Ectodermal cell (in vitro differentiated cells): Measurements from ENCODE around the gene HMOX1.
"Not testable (repeated sequence)": the region's sequence is repeated elsewhere in the genome, so short reads cannot be mapped to it uniquely, and the experiment has no call there.

ENCODE experiments used
- H3K27ac ChIP-seq: 2 replicates; pipeline ENCODE4 v1.7.0; 2013; ENCODE audit warnings: mild to moderate bottlenecking, low read depth, low read length; ENCODE audit not compliant: insufficient read depth, poor library complexity, severe bottlenecking
- H3K27me3 ChIP-seq: 2 replicates; pipeline ENCODE4 v1.7.0; 2013; ENCODE audit warnings: mild to moderate bottlenecking, low read length; ENCODE audit not compliant: insufficient read depth, control insufficient read depth, poor library complexity, severe bottlenecking
- H3K36me3 ChIP-seq: one replicate; pipeline ENCODE4 v1.7.0; 2013; ENCODE audit warnings: low read length; ENCODE audit not compliant: control insufficient read depth, insufficient read depth
- H3K4me1 ChIP-seq: one replicate; pipeline ENCODE4 v1.7.0; 2013; ENCODE audit warnings: low read length; ENCODE audit not compliant: control insufficient read depth, insufficient read depth
- H3K4me3 ChIP-seq: 2 replicates; pipeline ENCODE4 v1.7.0; 2013; ENCODE audit warnings: low read depth, low read length, control low read depth; ENCODE audit not compliant: insufficient read depth
- H3K9me3 ChIP-seq: 2 replicates; pipeline ENCODE4 v1.7.0; 2013; ENCODE audit warnings: mild to moderate bottlenecking, low read length, moderate library complexity; ENCODE audit not compliant: control insufficient read depth
- WGBS, 2 experiments: methylation state at CpG; one replicate each; pipeline ENCODE4 v1.1.7; 2013; ENCODE audit warnings: missing lambda C conversion rate in 2 of 2; 5-methylcytosine and 5-hydroxymethylcytosine counted together

The HMOX1 gene

GRCh38 chr22:35394810-35395563 lies 14.1 kb downstream of the HMOX1 start:
- Histone ChIP-seq H3K27me3 (no peaks in the 10 kb centered on the region), H3K36me3 (no peaks in the 10 kb centered on the region), H3K9me3 (no peaks in the 10 kb centered on the region), H3K27ac (no peak overlapping the region), H3K4me3 (no peak overlapping the region), H3K4me1 (no peaks in the 10 kb centered on the region)
- WGBS, 2 experiments = 92 to 93% methylated on average over 5 of the region's 5 CpGs

- H3K27ac ChIP-seq, H3K4me1 ChIP-seq, H3K27me3 ChIP-seq, H3K9me3 ChIP-seq, H3K4me3 ChIP-seq, H3K36me3 ChIP-seq: not testable (repeated sequence)
- WGBS, 2 experiments = 80 to 88% methylated on average over 6 of the region's 6 CpGs
Observed at GRCh38 chr22:35396622-35397021, 15.7 kb downstream of the HMOX1 start.

DNA sequence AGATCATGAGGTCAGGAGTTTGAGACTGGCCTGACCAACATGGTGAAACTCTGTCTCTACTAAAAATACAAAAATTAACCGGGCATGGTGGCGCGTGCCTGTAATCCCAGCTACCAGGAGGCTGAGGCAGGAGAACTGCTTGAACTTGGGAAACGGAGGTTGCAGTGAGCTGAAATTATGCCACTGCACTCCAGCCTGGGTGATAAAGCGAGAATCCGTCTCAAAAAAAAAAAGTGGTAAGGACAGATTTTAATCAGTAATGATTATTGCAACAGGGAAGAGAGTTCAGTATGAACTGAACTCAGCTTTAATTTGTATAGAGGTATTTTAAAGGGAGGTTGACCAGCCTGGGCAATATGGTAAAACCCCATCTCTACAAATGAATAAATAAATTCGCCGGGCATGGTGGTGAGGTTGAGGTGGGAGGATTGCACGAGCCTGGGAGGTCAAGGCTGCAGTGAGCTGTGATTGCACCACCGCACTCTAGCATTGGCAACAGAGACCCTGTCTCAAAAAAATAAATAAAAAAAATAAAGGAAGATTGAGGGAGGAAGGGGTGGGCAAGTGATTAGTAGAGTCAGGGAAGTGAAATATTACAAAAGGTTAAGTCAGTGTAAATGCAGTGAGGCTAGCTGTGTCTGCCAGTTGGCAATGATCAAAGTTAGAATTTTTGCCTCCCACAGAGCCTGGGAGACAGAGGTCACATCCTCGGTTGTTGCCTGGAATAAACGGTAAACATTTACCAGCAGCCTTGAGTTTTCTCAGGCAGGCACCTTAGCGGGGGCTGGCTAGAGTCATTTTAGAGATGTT lies 16.4 kb downstream of the HMOX1 start:
- WGBS, 2 experiments = 83 to 84% methylated on average over 13 of the region's 13 CpGs
- peaks cover 12% of the 10 kb centered on the region for H3K4me1 ChIP-seq

GRCh38 chr22:35398591-35398973 lies 17.7 kb downstream of the HMOX1 start:
- 93% methylated on average over 4 of the region's 4 CpGs for WGBS, 2 experiments
- no peaks in the 10 kb centered on the region for H3K27me3 ChIP-seq
- no peak overlapping the region for H3K27ac ChIP-seq
- H3K4me1 ChIP-seq = peaks cover 12% of the 10 kb centered on the region
- no peaks in the 10 kb centered on the region for H3K9me3 ChIP-seq
- H3K36me3 ChIP-seq = peaks cover 9% of the 10 kb centered on the region
- no peak overlapping the region for H3K4me3 ChIP-seq

More for the DNA sequence above, 16.4 kb downstream of the HMOX1 start:
- H3K36me3 ChIP-seq = no peaks in the 10 kb centered on the region
- H3K9me3 ChIP-seq = no peaks in the 10 kb centered on the region
- no peak overlapping the region for H3K4me3 ChIP-seq
- no peaks in the 10 kb centered on the region for H3K27me3 ChIP-seq
- H3K27ac ChIP-seq = no peak overlapping the region

- H3K4me3 ChIP-seq = peak overlapping the region; percentile 80
- H3K27me3 ChIP-seq = no peaks in the 10 kb centered on the region
- peak overlapping the region; percentile 72 for H3K27ac ChIP-seq
- no peaks in the 10 kb centered on the region for H3K9me3 ChIP-seq
- H3K4me1 ChIP-seq = peaks cover 12% of the 10 kb centered on the region
- 84 to 85% methylated on average over 23 to 24 of the region's 24 CpGs for WGBS, 2 experiments
- H3K36me3 ChIP-seq = peaks cover 9% of the 10 kb centered on the region
Observed at GRCh38 chr22:35399114-35399677, 18.3 kb downstream of the HMOX1 start.

DNA sequence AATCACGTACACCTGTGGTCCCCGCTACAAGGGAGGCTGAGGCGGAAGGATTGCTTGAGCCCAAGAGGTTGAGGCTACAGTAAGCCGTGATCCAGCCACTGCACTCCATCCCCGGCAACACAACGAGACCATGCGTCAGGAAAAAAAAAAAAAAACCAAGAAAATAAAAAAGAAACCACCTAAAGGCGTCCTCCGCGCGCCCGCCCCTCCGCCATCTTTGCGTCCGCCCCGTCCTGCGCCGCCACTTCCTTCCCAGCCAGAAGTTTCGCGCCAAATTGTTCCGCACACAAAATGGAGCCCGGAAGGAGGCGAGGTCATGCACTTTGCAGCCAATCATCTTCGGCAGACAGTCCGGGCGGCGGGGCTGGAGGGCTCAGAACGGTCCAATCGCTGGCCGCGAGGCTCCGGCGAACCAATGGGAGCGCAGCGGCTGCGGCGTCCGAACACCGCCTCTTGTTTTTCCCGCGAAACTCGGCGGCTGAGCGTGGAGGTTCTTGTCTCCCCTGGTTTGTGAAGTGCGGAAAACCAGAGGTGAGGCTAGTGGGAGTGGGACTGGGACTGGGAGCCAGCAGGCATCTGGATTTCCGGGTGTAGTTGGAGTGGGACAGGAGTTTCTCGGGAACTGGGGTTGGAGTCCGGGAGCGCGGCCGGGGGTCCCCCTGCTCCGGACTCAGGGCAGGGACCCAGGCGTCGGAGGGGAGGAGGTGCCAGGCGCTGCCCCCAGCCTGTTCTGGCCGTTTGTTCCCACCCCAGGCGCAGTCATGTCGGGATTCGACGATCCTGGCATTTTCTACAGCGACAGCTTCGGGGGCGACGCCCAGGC lies 19.0 kb downstream of the HMOX1 start, which contains the start of gene MCM5:
MCM5 (plus strand) TSS at position 463 of the 823 bp plus-strand sequence; CDS start at position 762, 299 bp downstream.
- Histone ChIP-seq H3K27ac (peak within 1 kb of the TSS; percentile 85), H3K27me3 (no peaks in the 10 kb centered on the region), H3K4me1 (peaks cover 12% of the 10 kb centered on the region), H3K9me3 (no peaks in the 10 kb centered on the region), H3K4me3 (peak within 1 kb of the TSS; percentile 80), H3K36me3 (peaks cover 9% of the 10 kb centered on the region)
- WGBS, 2 experiments = 4% methylated on average over 64 of the region's 64 CpGs

DNA sequence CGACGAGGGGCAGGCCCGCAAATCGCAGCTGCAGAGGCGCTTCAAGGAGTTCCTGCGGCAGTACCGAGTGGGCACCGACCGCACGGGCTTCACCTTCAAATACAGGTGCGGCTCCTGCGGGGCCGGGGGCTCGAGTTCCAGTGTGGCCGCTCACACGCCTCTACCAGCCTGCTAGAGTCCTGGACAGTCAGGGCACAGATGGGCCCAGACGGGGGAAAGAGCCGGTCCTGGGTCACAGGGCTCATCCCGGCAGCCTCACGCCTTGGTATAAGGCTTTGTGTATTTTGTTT lies 19.6 kb downstream of the HMOX1 start:
- WGBS, 2 experiments = 2 to 6% methylated on average over 18 to 20 of the region's 20 CpGs
- peak overlapping the region; percentile 80 for H3K4me3 ChIP-seq

DNA sequence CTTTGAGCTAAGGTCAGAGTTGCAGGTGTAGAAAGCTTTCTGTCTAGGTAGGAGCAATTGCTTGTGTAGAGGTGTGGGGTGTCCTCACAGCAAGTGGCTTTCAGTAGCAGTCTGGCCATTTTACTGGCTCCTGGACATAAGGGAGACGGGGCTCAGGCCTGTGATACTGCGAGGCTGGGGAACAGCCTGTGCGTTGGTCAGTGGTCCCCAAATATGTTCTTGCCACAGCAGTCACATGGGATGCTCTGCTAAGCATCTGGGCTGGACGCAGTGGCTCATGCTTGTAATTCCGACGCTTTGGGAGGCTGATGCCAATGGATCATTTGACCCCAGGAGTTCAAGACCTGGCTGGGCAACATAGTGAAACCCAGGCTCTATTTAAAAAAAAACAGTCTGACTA lies 21.0 kb downstream of the HMOX1 start:
- H3K4me1 ChIP-seq = peaks cover 12% of the 10 kb centered on the region
- no peak overlapping the region for H3K27ac ChIP-seq
- H3K36me3 ChIP-seq = peaks cover 21% of the 10 kb centered on the region
- 91% methylated on average over 6 of the region's 6 CpGs for WGBS, 2 experiments
- peak overlapping the region; percentile 80 for H3K4me3 ChIP-seq
- H3K9me3 ChIP-seq = no peaks in the 10 kb centered on the region
- no peaks in the 10 kb centered on the region for H3K27me3 ChIP-seq

More for the DNA sequence above, 19.6 kb downstream of the HMOX1 start:
- peak overlapping the region; percentile 85 for H3K27ac ChIP-seq
- H3K4me1 ChIP-seq = peaks cover 12% of the 10 kb centered on the region
- H3K27me3 ChIP-seq = no peaks in the 10 kb centered on the region
- no peaks in the 10 kb centered on the region for H3K9me3 ChIP-seq
- H3K36me3 ChIP-seq = peaks cover 9% of the 10 kb centered on the region

DNA sequence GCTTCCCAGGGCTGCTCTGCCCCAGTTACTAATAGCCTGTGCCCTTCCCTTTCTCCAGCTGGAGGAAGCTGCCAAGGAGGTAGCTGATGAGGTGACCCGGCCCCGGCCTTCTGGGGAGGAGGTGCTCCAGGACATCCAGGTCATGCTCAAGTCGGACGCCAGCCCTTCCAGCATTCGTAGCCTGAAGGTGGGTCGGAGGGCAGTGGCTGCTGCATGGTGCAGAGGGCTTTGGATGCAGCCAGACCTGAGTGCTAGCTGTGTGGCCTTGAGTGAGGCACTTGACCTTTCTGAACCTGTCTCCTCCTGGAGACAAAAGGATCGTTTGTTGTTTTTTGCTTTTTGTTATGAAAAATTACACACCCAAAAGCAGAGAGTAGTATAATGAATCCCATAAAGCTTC lies 22.5 kb downstream of the HMOX1 start:
- H3K27ac ChIP-seq = no peak overlapping the region
- no peaks in the 10 kb centered on the region for H3K27me3 ChIP-seq
- no peak overlapping the region for H3K4me3 ChIP-seq
- 96 to 98% methylated on average over 6 to 7 of the region's 7 CpGs for WGBS, 2 experiments
- H3K36me3 ChIP-seq = peaks cover 36% of the 10 kb centered on the region
- no peaks in the 10 kb centered on the region for H3K9me3 ChIP-seq
- H3K4me1 ChIP-seq = peaks cover 12% of the 10 kb centered on the region
